ENCODE measurements around the gene ADCK2.
"Not testable (repeated sequence)": the region's sequence is repeated elsewhere in the genome, so short reads cannot be mapped to it uniquely, and the experiment has no call there.

Gene ADCK2

GRCh38 chr7:140696024-140696679, 23.4 kb downstream of the ADCK2 start:
- DNase-seq = peak; percentile 87

- DNase-seq = peak; percentile 73
Observed at GRCh38 chr7:140696680-140697446, 24.1 kb downstream of the ADCK2 start, which contains the start of gene NDUFB2. TSS of gene NDUFB2 (plus strand) at chr7:140696708. CDS start at chr7:140696745, 37 bp downstream.

- DNase-seq = no peak
Observed at GRCh38 chr7:140697447-140698143, 24.9 kb downstream of the ADCK2 start.

GRCh38 chr7:140698477-140698876, 25.7 kb downstream of the ADCK2 start:
- no peak for DNase-seq

- DNase-seq = no peak
Observed at GRCh38 chr7:140702774-140703173, 30.0 kb downstream of the ADCK2 start.

DNA sequence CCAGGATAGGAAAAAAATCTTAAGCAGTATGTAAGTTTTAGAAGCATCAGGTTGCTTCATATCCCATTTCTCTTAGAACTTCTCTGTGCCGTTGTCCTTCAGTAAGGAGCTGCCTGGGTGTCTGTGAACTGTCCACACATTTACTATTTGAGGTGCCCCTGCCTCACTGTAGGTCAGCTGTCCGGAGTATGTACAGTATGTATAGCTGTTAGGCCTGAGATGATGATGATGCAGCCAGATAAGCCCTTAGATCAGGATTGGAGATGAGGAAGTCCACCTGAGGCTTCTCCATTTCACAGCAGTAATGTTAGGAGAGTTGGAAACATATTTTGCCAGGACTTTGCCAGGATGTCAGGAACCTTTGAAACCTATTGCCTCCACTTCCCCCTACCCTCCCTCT, 31.5 kb downstream of the ADCK2 start:
- no peak for DNase-seq

GRCh38 chr7:140707132-140707531, 34.4 kb downstream of the ADCK2 start:
- no peak for DNase-seq

- DNase-seq = not testable (repeated sequence)
Observed at GRCh38 chr7:140708764-140709163, 36.0 kb downstream of the ADCK2 start.

DNA sequence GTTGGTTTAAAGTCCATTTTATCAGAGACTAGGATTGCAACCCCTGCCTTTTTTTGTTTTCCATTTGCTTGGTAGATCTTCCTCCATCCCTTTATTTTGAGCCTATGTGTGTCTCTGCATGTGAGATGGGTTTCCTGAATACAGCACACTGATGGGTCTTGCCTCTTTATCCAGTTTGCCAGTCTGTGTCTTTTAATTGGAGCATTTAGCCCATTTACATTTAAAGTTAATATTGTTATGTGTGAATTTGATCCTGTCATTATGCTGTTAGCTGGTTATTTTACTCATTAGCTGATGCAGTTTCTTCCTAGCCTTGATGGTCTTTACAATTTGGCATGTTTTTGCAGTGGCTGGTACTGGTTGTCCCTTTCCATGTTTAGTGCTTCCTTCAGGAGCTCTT, 39.6 kb downstream of the ADCK2 start:
- DNase-seq = not testable (repeated sequence)

GRCh38 chr7:140714331-140715040, 41.7 kb downstream of the ADCK2 start:
- DNase-seq = no peak

DNA sequence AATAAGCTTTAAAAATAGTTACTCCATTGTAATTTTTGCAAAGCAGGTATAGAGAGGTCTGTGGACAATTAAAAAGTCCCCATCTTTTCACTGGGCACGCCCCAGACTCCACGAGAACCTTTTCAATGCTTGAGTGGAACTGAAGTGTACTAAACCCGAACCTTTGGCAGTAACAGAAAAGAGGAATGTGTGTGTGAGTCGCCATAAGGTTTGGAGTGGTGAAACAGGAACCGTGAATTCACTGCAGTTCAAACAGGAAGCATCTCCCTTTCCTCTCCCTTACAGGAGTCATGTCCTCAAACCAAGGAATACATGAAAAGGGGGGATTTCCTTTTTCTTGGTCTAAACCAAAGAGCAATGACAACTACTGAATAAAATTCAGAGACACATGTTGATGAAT, 47.0 kb downstream of the ADCK2 start:
- no peak for DNase-seq

GRCh38 chr7:140722254-140722653, 49.5 kb downstream of the ADCK2 start:
- DNase-seq = no peak

- no peak for DNase-seq
Observed at GRCh38 chr7:140723006-140723405, 50.3 kb downstream of the ADCK2 start.

GRCh38 chr7:140723574-140723973, 50.8 kb downstream of the ADCK2 start:
- DNase-seq = no peak

GRCh38 chr7:140724706-140725105, 52.0 kb downstream of the ADCK2 start:
- no peak for DNase-seq

DNA sequence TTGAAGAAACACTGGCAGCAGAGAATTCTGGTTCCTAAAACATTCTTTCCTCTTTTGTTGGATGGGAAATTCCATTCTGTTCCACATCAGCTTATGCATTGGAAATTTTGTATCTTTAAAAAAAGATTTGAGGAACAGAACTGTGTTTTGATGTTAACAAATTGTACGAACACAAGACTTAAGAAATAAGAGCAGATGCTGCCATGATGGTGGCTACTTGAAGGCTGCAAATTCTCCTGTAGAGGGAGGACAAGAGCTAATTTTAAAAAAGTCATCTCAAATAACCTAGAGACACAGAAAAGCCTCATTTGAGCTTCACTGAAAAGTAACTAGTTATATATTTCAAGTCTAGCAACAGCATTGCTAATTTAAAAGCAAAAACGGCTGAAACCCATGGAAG, 53.5 kb downstream of the ADCK2 start:
- DNase-seq = no peak

GRCh38 chr7:140732416-140732815, 59.7 kb downstream of the ADCK2 start:
- DNase-seq = no peak

DNA sequence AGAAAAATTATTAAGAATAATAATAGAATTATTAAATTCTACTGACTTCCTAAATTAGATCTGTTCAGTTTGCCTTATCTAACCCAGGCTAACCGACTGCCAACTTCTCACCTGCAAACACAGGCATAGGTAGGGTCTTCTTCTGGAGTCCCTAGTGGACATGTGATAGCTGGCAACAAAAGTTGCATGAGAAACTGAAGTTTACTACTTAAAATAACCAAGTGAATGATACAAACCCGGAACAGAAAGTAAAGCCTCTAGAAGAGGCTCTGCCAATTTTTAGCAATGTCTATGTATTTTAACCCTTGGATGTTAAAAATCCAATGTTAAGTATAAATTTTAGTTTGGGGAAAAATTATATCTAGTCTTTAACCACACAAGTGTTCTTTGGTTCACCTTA, 61.4 kb downstream of the ADCK2 start:
- no peak for DNase-seq

DNA sequence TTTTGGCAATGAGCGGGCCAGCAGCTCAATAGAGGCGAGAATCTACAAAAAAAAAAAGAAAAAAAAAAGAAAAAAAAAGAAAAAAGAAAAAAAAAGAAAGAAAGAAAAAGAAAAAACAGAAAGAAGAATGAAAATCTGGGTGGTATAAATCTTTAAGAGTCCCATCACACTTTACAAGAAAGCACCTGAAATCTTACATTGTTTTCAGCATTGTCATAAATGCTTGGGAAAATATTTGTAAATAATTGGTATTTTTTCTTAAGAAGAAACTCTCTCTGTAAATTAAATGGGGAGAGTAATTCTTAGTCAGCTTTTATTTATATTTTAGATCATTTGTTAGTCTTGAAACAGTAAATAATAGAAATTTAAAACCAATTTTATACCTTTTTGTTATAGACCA, 62.0 kb downstream of the ADCK2 start:
- DNase-seq = no peak

DNA sequence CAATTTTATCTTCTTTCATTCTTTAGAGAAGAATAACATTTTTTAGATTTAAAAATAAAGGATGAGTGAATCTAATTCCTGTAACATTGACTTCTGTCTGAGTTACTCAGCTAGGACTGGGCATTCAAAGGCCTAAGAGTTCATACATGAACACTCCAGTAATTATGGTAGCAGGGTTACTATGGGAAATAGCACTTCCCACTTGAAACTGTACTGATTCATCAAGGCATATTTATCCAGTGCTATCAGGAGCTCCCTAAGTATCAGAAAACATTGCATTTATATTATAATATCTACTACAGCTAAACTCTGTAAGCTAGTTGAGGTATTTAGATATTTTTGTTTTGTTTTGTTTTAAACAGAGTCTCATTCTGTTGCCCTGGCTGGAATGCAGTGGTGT, 65.5 kb downstream of the ADCK2 start:
- DNase-seq = no peak

GRCh38 chr7:140743255-140743654, 70.5 kb downstream of the ADCK2 start:
- DNase-seq = not testable (repeated sequence)

- DNase-seq = no peak
Observed at GRCh38 chr7:140744005-140744404, 71.3 kb downstream of the ADCK2 start.
